ENCODE measurements around the gene TBC1D9.

DNA sequence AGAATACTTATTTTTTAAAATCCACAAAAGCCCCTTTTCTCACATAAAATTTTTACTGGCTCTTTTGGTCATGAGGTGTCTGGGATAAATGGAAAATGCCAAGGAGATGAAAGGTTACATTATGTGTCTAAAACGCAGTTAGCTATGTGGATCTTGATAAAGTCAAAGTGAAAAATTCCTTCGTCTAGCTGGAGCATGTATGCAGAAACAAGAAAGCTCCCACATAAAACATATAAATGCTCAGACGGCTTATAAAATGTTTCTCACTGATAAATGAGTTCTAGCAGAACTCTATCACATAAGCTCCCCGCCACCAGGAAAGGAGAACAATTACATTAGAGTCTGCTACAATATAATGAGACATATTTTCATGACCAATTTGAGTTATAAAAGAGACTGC lies 83.8 kb downstream of the TBC1D9 start:
- TF ChIP-seq POLR2A (IDR thresholded peaks at IDR 0.05; ENCODE audit: low read depth, low read length) (no peak), TAF1 (IDR thresholded peaks at IDR 0.05; ENCODE audit: low read depth, low read length) (no peak), POU2F2 (IDR thresholded peaks at IDR 0.05; ENCODE audit: low read depth, low read length) (no peak)

Measured in GM12891 (cell line).